ENCODE data around the gene DPM1.
A peak's percentile ranks its signal among the peaks of the same experiment; 100 is the strongest.
"Not testable (repeated sequence)": the region's sequence is repeated elsewhere in the genome, so short reads cannot be mapped to it uniquely, and the experiment has no call there.

Gene DPM1

DNA sequence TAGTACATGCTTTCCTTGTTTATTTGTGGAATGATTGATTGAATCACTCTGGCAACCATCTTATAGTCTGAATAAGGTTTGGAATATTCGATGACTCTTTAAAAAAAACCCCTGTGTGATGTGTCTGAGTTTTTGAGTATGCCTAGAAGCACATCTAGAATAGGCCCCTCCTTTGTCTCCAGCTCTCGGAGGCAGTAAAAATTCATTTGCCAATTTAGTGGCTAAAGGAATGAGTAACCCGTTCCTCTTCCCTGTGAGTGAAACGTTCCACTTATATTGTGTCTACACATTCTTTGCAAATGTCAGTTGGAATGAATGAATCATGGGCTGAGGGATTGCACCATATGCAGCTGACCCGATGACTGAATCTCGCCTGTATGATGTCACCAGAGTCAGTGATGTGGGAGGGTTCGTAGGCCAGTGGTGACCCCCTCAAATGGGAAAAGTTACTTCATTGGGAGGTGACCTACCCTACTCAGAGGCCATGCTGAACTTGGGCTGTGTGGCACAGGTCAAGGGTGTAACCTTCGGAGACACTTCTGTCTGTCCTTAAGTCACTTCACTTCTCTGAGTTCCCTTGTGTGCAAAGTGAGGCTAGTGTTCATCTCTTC lies 21.8 kb upstream of the DPM1 start:
- DNase-seq (ENCODE audit: extremely low read depth in 1 of 2, low read depth in 1 of 2) = peak in 1 of 2 donors; percentile 53

DNA sequence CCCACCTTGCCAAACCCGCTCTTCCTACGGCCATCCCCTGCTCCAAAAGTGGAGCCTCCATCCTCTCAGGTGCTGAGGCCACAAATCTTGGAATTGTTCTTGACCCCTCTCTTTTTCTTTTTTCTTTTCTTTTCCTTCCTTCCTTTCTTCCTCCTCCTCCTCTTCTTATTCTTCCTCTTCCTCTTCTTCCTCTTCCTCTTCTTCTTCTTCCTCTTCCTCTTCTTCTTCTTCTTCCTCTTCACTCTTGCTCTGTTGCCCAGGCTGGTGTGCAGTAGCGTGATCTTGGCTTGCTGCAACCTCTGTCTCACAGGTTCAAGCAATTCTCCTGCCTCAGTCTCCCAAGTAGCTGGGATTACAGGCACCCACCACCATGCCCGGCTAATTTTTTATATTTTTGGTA lies 20.2 kb upstream of the DPM1 start:
- DNase-seq (ENCODE audit: extremely low read depth in 1 of 2, low read depth in 1 of 2) = not testable (repeated sequence)

DNA sequence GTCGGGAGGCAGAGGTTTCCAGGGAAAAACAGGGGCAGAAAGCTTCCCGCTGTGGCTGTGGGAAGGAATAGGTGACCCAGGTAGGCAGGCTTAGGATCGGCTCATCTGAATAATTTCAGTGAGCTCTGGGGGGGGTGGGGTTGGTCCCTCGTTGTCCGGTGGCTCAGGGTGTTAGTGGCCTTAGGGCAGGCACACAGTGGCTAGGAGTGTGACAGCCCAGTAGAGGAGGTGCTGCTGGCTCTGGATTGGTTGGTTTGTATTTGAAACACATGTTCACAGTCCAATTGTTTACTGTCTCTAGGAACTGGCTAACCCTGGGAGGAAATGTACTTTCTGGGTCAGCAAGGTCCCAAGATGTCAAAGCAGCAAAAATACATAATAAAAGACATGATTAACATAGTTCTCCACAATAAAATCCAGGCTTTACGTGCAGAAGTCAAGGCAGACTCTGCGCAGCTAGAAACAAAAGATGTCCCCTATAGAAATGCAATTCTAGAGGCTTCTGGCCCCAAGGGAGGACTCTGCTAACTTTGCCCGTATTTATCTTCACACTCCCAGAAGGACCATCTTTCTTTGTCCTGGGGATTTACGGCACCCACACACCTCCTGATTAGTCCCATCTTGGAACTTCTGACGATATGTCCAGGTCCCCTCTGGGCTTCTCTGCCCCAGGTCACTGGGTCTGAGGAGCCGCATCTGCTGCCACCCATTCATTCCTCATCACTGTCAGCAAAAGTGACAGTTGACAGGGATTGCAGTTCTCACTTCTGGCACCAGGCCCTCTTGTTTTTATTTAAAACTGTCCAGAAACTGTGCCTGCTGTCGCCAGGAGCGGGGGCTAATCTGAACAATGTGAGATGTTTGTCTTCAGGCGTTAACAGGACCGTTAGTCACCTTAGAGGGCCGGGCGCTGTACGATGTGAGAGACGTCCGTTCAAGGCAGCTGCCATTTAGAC lies 19.0 kb upstream of the DPM1 start:
- no peak for DNase-seq (ENCODE audit: extremely low read depth in 1 of 2, low read depth in 1 of 2)

DNA sequence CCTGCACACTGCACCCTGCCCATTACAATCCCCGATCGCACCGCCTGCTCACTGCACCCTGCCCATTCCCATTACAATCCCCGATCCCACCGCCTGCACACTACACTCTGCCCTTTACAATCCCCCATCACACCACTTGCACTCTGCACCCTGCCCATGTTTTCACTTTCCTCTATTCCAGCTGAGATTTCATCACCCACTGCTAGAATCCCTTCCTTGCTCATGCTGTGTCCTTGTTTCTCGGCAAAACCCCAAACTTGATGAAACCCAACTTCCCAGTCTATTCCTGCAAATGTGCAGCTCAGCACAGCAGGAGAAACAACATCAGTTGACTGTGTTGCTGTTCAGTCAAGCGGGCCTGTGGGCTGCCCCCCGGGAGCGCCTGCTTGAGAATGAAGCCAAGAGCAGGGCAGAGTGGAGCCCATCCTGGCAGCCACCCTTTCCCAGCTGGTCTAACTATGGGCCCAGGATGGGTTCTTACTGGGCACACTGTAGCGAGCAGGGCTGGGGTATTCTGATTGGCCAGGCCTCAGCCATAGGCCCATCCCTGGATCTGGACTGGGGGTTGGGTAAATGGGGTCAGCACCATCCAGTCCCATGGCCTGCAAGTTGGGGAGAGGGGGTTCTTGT lies 17.5 kb upstream of the DPM1 start:
- no peak for DNase-seq (ENCODE audit: extremely low read depth in 1 of 2, low read depth in 1 of 2)

DNA sequence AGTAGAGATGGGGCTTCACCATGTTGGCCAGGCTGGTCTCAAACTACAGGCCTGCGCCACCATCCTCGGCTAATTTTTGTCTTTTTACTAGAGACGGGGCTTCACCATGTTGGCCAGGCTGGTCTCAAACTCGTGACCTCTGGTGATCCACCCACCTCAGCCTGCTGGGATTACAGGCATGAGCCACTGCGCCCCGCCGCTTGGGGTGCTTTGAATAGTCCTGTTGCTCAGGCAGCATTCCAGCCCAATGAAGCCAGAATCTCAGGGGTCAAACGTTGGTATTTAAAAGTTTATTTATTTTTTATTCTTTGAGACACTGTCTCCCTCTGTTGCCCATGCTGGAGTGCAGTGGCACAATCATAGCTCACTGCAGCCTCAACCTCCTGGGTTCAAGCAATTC lies 11.6 kb upstream of the DPM1 start:
- no peak for DNase-seq (ENCODE audit: extremely low read depth in 1 of 2, low read depth in 1 of 2)

DNA sequence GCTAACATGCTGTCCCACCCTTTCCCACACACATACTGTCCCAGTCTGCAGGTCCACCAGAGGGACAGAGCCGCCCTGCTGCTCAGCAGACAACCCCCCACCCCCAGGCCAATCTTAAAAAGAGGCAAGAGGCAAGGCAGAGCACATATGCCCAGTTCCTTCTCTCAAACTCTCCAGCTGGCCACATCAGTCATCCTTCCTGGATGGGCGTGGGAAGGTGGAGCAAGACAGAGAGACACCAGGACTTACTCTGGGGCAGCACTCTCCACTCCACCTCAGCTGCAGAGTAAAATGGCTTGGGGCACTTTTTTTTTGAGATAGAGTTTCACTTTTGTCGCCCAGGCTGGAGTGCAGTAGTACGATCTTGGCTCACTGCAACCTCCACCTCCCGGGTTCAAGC lies 11.1 kb upstream of the DPM1 start:
- DNase-seq (ENCODE audit: extremely low read depth in 1 of 2, low read depth in 1 of 2) = no peak

DNA sequence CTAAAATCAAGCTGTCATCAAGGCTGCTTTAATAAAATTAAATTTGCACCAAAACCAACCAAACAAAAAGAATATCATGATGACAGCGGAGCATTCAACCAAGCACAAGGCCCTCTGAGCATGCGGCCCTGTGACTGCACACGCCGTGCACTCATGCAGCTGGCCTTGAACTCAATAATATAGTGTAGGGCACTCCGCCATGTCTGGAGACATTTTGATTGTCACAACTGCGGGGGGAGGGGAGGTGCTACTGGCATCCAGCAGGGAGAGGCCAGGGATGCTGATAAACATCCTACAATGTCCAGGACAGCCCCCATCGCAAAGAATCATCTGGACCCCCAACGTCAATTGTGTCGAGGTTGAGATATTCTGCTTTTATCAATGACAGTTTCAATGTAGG lies 10.0 kb upstream of the DPM1 start:
- DNase-seq (ENCODE audit: extremely low read depth in 1 of 2, low read depth in 1 of 2) = no peak

DNA sequence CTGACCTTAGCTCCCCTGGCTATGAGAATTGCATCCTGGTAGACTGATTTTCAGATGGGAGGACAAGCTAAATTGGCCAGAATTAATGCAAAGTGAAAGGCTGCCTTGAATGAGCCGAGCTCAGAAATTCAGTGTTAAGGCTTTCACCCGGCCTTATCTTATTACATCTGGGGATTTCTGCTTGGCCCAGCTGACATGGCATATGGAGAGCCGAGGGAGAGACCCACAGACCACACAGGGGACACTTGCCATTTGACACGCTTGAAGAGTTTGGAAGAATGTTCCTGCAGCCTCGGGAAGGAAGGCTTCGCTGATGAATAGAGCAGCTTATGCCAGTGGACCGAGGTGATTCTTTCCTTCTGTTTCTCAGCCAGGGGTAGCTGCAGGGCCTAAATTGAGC lies 9.3 kb upstream of the DPM1 start:
- no peak for DNase-seq (ENCODE audit: extremely low read depth in 1 of 2, low read depth in 1 of 2)

DNA sequence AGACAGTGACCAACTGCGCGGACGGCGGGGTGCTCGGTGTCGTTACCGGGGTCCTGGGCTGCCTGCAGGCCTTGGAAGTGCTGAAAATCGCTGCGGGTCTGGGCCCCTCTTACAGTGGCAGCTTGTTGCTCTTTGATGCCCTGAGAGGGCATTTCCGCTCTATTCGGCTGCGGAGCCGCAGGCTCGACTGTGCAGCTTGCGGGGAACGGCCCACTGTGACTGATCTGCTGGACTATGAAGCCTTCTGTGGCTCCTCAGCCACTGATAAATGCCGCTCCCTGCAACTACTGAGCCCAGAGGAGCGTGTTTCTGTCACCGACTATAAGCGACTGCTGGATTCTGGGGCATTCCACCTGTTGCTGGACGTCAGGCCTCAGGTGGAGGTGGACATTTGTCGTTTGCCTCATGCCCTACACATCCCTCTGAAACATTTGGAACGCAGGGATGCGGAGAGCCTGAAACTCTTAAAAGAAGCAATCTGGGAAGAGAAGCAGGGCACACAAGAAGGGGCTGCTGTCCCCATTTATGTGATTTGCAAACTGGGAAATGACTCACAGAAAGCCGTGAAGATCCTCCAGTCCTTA lies 1.3 kb upstream of the DPM1 start:
- DNase-seq (ENCODE audit: extremely low read depth in 1 of 2, low read depth in 1 of 2) = no peak

DNA sequence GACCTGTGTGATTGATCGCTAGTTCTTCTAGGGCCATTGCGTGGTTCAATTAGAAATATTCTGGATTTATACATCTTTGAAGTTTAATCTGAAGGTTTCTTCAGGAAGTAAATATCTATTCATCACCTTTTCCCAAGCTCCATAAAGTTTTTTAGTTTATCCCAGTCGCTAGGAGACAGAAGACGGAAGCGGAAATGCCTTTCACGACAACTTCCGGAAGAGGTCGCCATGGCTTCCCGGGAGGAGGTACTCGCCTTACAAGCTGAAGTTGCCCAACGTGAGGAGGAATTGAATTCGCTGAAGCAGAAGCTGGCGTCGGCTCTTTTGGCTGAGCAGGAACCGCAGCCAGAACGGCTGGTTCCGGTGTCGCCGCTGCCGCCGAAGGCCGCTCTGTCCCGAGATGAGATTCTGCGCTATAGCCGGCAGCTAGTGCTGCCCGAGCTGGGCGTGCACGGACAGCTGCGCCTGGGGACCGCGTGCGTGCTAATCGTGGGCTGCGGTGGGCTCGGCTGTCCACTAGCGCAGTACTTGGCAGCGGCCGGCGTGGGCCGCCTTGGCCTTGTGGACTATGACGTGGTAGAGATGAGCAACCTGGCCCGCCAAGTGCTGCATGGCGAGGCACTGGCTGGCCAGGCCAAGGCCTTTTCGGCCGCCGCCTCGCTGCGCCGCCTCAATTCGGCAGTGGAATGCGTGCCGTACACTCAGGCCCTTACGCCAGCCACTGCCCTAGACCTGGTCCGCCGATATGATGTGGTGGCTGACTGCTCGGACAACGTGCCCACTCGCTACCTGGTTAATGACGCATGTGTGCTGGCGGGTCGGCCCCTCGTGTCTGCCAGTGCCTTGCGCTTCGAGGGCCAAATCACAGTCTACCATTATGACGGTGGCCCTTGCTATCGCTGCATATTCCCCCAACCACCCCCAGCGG lies 547 bp upstream of the DPM1 start, which contains the start of gene MOCS3:
Gene MOCS3 (plus strand): TSS at position 204 of the 928 bp plus-strand sequence. CDS start 25 bp downstream, at position 229.
- DNase-seq (ENCODE audit: extremely low read depth in 1 of 2, low read depth in 1 of 2) = peak; percentile 48 to 71

DNA sequence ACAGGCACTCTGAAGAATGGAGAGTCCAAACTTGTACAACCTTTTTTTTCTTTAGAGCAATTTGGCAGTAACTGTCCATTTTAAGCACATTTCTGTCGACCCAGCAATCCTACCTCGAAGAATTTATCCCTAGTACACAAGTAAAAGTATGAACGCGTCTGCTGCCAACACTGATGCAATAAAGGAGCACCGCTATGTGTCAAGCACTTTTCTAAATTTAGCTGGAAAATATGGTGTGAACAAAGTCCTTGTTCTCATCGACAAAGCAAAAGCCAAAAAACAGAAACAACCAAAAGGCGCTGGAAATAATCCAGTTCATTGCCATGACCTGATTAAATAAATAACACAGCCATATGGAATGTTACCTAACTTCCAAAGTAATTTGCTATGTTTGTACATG lies 1.1 kb downstream of the DPM1 start:
- DNase-seq (ENCODE audit: extremely low read depth in 1 of 2, low read depth in 1 of 2) = no peak

DNA sequence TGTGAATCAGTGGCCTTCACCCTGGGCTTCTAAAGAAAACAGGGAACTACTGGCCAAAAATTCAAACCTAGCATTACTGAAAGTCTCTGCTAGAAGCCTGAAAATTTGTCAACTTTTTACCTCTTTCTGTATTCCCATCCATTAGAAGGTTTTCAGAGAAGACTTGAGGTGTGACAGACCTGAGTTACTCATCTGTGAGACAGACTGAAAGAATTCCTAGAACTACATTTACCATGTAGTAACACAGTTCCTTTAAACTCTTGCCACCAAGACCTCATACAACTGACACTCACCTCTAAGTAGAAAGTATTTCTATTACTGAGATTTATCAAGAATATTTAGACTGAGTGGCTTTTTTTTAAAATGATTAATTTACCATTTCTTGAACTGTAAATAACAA lies 4.5 kb downstream of the DPM1 start:
- DNase-seq (ENCODE audit: extremely low read depth in 1 of 2, low read depth in 1 of 2) = no peak

DNA sequence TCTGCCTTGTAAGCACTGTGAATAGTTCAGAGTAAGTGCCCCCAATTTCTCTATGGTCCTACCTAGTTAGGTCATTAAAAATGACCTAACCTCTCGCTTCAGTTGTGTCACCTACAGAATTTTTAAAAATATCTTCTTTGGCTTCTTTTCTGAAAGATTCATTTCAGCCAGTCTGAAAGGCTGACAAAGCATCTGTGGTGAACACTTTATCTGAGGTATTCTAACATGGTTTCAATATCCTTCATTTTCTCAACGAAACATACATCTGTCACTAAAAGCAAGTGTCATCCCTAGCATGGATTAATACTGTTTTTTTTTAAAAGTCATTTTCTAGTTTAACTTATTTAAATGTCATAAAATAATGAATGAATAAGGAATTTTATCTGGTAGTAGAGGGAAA lies 5.1 kb downstream of the DPM1 start:
- DNase-seq (ENCODE audit: extremely low read depth in 1 of 2, low read depth in 1 of 2) = no peak

DNA sequence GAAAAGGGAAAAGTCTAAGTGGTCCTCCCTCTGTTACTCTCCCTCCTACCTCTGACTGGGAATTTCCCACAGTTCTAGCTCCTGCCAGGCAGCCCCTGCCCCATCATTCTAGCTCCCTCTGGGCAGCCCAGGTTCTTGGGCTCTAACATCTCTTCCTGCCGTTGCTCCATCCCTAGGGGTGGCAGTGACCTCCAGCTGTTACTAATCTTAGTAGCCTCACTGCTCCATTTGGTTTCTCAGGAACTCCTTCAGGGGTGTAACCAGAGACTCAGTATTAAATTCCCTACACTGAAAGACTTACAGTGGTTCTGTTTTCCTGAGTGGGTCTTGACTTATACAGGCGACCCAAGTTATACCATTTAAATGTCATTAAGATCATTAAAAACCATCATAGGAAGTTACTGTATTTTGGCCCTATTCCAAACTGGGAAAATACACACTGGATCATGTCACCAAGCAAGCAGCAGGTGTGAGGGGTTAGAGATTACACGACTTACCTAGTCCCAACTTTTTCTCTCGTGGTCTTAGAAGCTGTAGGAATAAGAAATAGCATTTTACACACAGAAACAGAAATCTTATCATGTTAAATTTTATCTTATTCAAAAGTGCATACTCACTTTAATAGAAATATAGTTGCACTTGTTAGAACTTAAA lies 10.1 kb downstream of the DPM1 start:
- no peak for DNase-seq (ENCODE audit: extremely low read depth in 1 of 2, low read depth in 1 of 2)

DNA sequence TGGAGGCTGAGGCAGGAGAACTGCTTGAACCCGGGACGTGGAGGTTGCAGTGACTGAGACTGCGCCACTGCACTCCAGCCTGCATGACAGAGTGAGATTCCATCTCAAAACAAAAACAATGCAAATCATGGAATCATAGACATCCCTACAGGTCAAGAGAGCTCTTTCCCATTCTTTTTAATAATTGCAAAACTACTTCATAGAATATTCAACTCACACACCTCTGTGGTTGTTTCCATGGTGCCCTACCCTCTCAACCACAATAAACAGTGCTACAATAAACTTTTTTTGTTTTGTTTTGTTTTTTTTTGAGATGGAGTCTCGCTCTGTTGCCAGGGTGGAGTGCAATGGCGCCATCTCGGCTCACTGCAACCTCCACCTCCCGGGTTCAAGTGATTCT lies 15.3 kb downstream of the DPM1 start:
- DNase-seq (ENCODE audit: extremely low read depth in 1 of 2, low read depth in 1 of 2) = no peak

DNA sequence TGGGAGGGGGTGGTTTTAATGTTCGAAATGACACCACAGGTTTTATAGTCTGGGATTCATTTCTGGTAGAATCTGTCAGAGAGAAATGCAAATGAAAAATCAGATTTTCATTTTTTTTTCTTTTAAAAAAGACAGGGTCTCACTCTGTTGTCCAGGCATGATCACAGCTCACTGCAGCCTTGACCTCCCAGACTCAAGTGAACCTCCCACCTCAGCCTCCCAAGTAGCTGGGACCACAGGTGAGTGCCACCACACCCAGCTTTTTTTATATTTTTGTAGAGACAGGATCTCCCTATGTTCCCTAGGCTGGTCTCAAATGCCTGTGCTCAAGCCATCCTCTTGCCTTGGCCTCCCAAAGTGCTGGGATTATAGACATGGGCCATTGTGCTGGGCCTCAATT lies 24.7 kb downstream of the DPM1 start:
- DNase-seq (ENCODE audit: extremely low read depth in 1 of 2, low read depth in 1 of 2) = no peak

DNA sequence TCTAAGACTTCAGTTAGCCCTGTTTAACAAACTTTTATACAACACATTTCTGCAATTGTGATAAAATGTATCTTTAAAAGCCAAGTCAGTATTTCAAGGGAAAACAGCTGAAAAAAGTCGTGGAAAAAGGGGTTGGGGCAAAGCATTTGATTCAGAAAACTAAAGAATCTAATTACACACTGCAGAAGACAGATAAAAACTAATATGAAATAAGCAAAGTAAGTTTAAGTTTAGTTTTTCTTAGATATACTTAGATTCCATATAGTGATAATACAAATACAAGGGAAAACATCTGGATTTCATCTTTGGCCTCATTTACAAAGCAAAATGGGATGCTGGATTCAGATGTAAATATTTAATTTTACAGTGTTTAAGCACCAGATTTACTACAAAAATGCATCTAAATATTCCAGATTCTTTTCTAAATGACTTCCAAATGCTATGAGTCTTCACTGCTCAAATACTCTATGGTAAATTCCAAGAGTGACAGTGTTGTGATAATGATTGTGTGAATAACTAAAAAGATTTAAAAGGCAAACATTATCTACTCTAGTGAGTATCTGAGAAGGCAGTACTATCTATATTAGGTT lies 25.5 kb downstream of the DPM1 start:
- DNase-seq (ENCODE audit: extremely low read depth in 1 of 2, low read depth in 1 of 2) = no peak

DNA sequence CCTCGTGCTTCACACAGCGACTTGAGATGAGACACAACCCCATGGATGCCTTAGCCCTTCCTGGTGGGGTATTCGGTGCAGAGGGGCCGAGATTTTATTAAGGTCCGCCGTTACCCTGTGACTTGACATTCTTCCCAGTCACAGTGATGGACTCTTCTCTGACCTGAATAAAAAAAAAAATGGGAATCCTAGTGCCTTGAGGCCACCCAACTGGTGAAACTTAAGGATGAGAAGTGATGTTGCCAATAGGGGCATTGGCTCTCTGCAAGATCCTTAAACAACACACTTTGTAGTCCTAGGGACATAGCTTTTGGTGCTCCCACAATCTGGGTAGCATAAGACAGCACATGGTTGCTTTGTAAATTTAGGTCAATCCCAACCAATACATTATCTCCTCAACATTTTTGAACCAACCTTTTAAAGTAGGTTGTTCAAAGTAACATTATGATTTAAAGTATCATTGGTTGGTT lies 26.3 kb downstream of the DPM1 start:
- DNase-seq (ENCODE audit: extremely low read depth in 1 of 2, low read depth in 1 of 2) = no peak

DNA sequence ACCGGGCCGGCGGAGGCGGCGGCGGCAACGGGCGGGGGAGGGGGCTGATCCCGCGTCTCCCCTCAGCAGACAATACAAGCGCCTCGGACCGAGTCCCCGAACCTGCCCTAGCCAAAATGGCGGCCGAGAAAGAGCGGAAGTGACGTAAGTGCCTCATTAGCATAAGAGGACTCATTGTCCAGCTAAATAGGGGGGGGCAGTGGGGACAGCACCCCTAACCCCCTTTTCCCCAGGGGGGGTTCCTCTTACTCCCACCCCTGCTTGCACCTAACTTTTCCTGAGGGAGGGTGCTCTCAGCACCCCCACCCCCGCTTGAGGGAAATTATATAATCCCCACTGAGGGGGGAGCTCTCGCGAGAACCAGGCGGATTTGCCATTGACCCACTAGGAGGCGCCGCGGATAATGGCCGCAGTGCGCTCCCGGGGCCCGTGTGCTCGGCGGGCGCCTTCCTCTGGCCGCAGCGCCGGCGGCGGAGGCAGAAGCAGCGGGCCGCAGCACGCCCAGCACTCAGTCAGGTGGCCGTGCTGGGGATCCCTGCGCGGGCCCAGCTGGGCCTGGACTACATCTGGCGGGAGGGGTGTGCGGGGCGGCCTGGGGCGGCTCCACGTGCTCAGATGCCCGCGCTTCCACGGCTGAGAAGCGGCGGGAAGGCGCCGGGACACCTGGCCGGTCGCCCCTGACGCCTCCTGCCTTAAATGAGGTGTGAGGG lies 26.9 kb downstream of the DPM1 start, which contains the start of gene ADNP:
Gene ADNP (minus strand): TSS at position 132 of the 710 bp plus-strand sequence. CDS start 27,441 bp downstream, outside the sequence.
- peak; percentile 66 to 81 for DNase-seq (ENCODE audit: extremely low read depth in 1 of 2, low read depth in 1 of 2)
